ENCODE data around the gene MAPK11. TPM values are rescaled to one million over a fixed set of nuclear protein-coding genes. Genes with fewer than 3 reads are reported as not detected.

Gene MAPK11
- total and polyA plus RNA-seq, 10 of the 15 experiments (the other 5 are each of a cell fraction or from before 2014, with no cell fraction given): 0.05 to 12.8 (median 3.7) TPM

DNA sequence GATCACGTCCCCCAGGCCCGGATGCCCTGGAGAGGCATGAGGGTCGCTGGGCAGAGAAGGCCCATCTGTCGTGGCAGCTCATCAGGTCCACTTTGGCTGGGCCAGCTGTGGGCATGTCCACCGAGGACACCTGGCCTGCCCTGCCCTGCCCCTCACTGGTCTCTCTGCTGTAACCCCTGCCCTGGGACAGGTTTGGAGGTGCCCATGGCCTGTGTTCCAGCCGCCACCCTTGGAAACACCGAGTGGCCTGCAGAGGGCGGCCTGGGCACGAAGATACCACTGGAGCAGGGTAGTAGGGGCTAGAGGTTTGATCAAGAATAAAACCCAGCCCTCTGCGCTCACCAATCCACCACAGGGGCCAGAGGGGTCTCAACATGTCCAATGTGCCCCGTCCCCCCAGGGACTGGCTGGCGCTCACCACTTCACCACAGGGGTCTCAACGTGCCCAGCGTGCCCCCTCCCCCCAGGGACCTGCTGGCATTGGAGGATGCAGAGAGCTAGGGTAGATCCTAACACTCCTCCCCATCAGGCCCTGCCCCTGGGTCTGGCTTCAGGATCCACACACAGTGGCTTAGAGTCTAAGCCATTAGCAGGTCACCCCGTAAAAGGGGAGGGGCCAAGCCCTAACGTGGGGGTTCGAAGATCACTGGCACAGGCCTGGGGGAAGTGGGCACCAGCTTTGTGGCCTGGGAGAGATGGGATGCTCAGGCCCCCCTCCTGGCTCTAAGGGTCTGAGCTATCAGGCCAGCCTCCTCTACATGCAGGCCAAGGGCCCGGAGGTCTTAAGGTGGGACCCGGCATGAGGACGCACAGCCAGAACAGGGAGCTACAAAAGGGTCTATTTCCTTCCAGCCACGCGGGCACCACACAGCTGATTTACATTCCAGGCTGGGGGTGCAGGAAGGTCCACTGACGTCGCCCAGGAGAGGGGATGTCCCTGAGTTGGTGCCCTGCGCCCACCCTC lies 17.8 kb downstream of the MAPK11 start (continued):
- TF ChIP-seq, protein P1, sequence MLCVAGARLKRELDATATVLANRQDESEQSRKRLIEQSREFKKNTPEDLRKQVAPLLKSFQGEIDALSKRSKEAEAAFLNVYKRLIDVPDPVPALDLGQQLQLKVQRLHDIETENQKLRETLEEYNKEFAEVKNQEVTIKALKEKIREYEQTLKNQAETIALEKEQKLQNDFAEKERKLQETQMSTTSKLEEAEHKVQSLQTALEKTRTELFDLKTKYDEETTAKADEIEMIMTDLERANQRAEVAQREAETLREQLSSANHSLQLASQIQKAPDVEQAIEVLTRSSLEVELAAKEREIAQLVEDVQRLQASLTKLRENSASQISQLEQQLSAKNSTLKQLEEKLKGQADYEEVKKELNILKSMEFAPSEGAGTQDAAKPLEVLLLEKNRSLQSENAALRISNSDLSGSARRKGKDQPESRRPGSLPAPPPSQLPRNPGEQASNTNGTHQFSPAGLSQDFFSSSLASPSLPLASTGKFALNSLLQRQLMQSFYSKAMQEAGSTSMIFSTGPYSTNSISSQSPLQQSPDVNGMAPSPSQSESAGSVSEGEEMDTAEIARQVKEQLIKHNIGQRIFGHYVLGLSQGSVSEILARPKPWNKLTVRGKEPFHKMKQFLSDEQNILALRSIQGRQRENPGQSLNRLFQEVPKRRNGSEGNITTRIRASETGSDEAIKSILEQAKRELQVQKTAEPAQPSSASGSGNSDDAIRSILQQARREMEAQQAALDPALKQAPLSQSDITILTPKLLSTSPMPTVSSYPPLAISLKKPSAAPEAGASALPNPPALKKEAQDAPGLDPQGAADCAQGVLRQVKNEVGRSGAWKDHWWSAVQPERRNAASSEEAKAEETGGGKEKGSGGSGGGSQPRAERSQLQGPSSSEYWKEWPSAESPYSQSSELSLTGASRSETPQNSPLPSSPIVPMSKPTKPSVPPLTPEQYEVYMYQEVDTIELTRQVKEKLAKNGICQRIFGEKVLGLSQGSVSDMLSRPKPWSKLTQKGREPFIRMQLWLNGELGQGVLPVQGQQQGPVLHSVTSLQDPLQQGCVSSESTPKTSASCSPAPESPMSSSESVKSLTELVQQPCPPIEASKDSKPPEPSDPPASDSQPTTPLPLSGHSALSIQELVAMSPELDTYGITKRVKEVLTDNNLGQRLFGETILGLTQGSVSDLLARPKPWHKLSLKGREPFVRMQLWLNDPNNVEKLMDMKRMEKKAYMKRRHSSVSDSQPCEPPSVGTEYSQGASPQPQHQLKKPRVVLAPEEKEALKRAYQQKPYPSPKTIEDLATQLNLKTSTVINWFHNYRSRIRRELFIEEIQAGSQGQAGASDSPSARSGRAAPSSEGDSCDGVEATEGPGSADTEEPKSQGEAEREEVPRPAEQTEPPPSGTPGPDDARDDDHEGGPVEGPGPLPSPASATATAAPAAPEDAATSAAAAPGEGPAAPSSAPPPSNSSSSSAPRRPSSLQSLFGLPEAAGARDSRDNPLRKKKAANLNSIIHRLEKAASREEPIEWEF (IDR thresholded peaks at IDR 0.05; ENCODE audit: insufficient replicate concordance, low read depth, low read length): no peak
- no peak for TF ChIP-seq BACH1 (IDR thresholded peaks at IDR 0.05; ENCODE audit: borderline replicate concordance)
- TF ChIP-seq ETV6 (conservative IDR thresholded peaks at IDR 0.05 in 1 of 2, IDR thresholded peaks at IDR 0.05 in 1 of 2; ENCODE audit: borderline replicate concordance in 1 of 2, low read depth in 1 of 2): no peak
- TF ChIP-seq CHD2 (IDR thresholded peaks at IDR 0.05; ENCODE audit: borderline replicate concordance, low read depth, low read length): no peak
- TF ChIP-seq, protein P2, sequence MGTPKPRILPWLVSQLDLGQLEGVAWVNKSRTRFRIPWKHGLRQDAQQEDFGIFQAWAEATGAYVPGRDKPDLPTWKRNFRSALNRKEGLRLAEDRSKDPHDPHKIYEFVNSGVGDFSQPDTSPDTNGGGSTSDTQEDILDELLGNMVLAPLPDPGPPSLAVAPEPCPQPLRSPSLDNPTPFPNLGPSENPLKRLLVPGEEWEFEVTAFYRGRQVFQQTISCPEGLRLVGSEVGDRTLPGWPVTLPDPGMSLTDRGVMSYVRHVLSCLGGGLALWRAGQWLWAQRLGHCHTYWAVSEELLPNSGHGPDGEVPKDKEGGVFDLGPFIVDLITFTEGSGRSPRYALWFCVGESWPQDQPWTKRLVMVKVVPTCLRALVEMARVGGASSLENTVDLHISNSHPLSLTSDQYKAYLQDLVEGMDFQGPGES (IDR thresholded peaks at IDR 0.05): no peak
- TF ChIP-seq ZBED1 (IDR thresholded peaks at IDR 0.05; ENCODE audit: borderline replicate concordance): no peak
- TF ChIP-seq, protein P3, sequence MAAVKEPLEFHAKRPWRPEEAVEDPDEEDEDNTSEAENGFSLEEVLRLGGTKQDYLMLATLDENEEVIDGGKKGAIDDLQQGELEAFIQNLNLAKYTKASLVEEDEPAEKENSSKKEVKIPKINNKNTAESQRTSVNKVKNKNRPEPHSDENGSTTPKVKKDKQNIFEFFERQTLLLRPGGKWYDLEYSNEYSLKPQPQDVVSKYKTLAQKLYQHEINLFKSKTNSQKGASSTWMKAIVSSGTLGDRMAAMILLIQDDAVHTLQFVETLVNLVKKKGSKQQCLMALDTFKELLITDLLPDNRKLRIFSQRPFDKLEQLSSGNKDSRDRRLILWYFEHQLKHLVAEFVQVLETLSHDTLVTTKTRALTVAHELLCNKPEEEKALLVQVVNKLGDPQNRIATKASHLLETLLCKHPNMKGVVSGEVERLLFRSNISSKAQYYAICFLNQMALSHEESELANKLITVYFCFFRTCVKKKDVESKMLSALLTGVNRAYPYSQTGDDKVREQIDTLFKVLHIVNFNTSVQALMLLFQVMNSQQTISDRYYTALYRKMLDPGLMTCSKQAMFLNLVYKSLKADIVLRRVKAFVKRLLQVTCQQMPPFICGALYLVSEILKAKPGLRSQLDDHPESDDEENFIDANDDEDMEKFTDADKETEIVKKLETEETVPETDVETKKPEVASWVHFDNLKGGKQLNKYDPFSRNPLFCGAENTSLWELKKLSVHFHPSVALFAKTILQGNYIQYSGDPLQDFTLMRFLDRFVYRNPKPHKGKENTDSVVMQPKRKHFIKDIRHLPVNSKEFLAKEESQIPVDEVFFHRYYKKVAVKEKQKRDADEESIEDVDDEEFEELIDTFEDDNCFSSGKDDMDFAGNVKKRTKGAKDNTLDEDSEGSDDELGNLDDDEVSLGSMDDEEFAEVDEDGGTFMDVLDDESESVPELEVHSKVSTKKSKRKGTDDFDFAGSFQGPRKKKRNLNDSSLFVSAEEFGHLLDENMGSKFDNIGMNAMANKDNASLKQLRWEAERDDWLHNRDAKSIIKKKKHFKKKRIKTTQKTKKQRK (IDR thresholded peaks at IDR 0.05; ENCODE audit: low read depth, low read length): no peak
- TF ChIP-seq BHLHE40 (IDR thresholded peaks at IDR 0.05; ENCODE audit: borderline replicate concordance in 1 of 2, low read depth in 2 of 2, low read length in 1 of 2): 0 out of 4 replicates have a peak, but pooled peaks of 1 of the 2 experiments have one; percentile 21
- no peak for TF ChIP-seq POLR2A (IDR thresholded peaks at IDR 0.05; ENCODE audit: low read depth, low read length)
- TF ChIP-seq MXI1 (IDR thresholded peaks at IDR 0.05; ENCODE audit: low read depth, low read length): no peak
- TF ChIP-seq CBFB (IDR thresholded peaks at IDR 0.05; ENCODE audit: low read depth): no peak
- TF ChIP-seq NR2F1 (conservative IDR thresholded peaks at IDR 0.05): no peak; the same call in 1 of the 2 replicates
- TF ChIP-seq MEF2A (IDR thresholded peaks at IDR 0.05; ENCODE audit: insufficient read depth, low read depth, low read length): no peak

Measured in GM12878 (cell line).